Measurements from ENCODE around the gene FYCO1. TPM values are rescaled to one million over a fixed set of nuclear protein-coding genes. Genes with fewer than 3 reads are reported as not detected.

The FYCO1 gene
- total and polyA plus RNA-seq, 2 of the 13 experiments (the other 11 are each of a cell fraction or from before 2014, with no cell fraction given) = 2.7 to 4.2 TPM

GRCh38 chr3:45949432-45949831 is 46.2 kb downstream of the FYCO1 start (continued):
- TF ChIP-seq, protein P1, sequence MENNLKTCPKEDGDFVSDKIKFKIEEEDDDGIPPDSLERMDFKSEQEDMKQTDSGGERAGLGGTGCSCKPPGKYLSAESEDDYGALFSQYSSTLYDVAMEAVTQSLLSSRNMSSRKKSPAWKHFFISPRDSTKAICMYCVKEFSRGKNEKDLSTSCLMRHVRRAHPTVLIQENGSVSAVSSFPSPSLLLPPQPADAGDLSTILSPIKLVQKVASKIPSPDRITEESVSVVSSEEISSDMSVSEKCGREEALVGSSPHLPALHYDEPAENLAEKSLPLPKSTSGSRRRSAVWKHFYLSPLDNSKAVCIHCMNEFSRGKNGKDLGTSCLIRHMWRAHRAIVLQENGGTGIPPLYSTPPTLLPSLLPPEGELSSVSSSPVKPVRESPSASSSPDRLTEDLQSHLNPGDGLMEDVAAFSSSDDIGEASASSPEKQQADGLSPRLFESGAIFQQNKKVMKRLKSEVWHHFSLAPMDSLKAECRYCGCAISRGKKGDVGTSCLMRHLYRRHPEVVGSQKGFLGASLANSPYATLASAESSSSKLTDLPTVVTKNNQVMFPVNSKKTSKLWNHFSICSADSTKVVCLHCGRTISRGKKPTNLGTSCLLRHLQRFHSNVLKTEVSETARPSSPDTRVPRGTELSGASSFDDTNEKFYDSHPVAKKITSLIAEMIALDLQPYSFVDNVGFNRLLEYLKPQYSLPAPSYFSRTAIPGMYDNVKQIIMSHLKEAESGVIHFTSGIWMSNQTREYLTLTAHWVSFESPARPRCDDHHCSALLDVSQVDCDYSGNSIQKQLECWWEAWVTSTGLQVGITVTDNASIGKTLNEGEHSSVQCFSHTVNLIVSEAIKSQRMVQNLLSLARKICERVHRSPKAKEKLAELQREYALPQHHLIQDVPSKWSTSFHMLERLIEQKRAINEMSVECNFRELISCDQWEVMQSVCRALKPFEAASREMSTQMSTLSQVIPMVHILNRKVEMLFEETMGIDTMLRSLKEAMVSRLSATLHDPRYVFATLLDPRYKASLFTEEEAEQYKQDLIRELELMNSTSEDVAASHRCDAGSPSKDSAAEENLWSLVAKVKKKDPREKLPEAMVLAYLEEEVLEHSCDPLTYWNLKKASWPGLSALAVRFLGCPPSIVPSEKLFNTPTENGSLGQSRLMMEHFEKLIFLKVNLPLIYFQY (CRISPR knock-in tag; IDR thresholded peaks at IDR 0.05; ENCODE audit: borderline replicate concordance) = no peak
- TF ChIP-seq EP300 (IDR thresholded peaks at IDR 0.05; ENCODE audit: low read depth in 2 of 2, low read length in 2 of 2) = no peak
- TF ChIP-seq EP300 (CRISPR knock-in tag; IDR thresholded peaks at IDR 0.05; ENCODE audit: borderline replicate concordance) = no peak
- no peak for TF ChIP-seq ZFP41 (CRISPR knock-in tag; IDR thresholded peaks at IDR 0.05; ENCODE audit: borderline replicate concordance)
- no peak for TF ChIP-seq EZH2 (conservative IDR thresholded peaks at IDR 0.05; ENCODE audit: low read depth, low read length)
- TF ChIP-seq TBP (CRISPR knock-in tag; IDR thresholded peaks at IDR 0.05) = no peak
- no peak for TF ChIP-seq BCLAF1 (IDR thresholded peaks at IDR 0.05)
- TF ChIP-seq, protein P2, sequence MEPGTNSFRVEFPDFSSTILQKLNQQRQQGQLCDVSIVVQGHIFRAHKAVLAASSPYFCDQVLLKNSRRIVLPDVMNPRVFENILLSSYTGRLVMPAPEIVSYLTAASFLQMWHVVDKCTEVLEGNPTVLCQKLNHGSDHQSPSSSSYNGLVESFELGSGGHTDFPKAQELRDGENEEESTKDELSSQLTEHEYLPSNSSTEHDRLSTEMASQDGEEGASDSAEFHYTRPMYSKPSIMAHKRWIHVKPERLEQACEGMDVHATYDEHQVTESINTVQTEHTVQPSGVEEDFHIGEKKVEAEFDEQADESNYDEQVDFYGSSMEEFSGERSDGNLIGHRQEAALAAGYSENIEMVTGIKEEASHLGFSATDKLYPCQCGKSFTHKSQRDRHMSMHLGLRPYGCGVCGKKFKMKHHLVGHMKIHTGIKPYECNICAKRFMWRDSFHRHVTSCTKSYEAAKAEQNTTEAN (CRISPR knock-in tag; conservative IDR thresholded peaks at IDR 0.05) = no peak
- no peak for TF ChIP-seq SIN3B (IDR thresholded peaks at IDR 0.05; ENCODE audit: low read length)
- no peak for TF ChIP-seq ZFP37 (CRISPR knock-in tag; IDR thresholded peaks at IDR 0.05; ENCODE audit: borderline replicate concordance)

Measured in HepG2 (cell line).